K562 (cell line): ENCODE data around the gene VDAC1. TPM values are rescaled to one million over a fixed set of nuclear protein-coding genes. Genes with fewer than 3 reads are reported as not detected.

Experiments used
- ATAC-seq: fragments of 200-7000 bp; cut with Tn5 transposase; 3 replicates; pipeline ENCODE4 v1.9.1; 2020; ENCODE audit warnings: moderate library complexity
- BruUV-seq: library from RNA; stranded (reverse); fragments of 400-500 nt; replicated peaks from 2 replicates; lab custom pipeline; 2021; lab: Mats Ljungman, UMichigan
- CTCF ChIA-PET: fragments of 300-600 bp; formaldehyde crosslinking; extraction: SDS; loops from one replicate; lab custom pipeline; 2021; ENCODE audit warnings: low intra/inter-chr PET ratio; lab: Yijun Ruan, JAX
- POLR2A ChIA-PET: fragments of 300-600, 350-650 bp; sonication (Branson Sonifier 250); formaldehyde crosslinking; extraction: SDS; loops from one replicate; lab custom pipeline; 2021; ENCODE audit warnings: antibody characterized with exemption, inconsistent platforms; lab: Yijun Ruan, JAX
- DNase-seq, 4 experiments: peaks; one replicate each; pipeline versions ENCODE4 v3.0.0 to v3.0.0-alpha.2; 2011 to 2018; ENCODE audit warnings: low spot score in 3 of 4, mixed read lengths in 3 of 4; ENCODE audit errors: extremely low read depth in 1 of 4
- FAIRE-seq: peaks from 2 replicates; lab custom pipeline; 2011; peaks lifted over from hg19 to GRCh38; lab: Jason Lieb, UNC
- H2AFZ ChIP-seq: 2 replicates; pipeline ENCODE4 v1.6.0; 2011; ENCODE audit warnings: low read depth, low read length, control low read depth, inconsistent platforms
- H3K27ac ChIP-seq: fragments of 200-600 bp; 3 replicates; pipeline ENCODE4 v1.8.0; 2011; ENCODE audit warnings: low read depth, mild to moderate bottlenecking, control low read depth, inconsistent platforms, low read length, moderate library complexity, mixed read lengths; ENCODE audit errors: extremely low read depth
- H3K27me3 ChIP-seq, 2 experiments: fragments of 300-600 bp in 1 of 2; 2 replicates in 1 of 2; 3 replicates in 1 of 2; pipeline versions ENCODE4 v1.6.0 to v1.8.0; 2011; ENCODE audit warnings: inconsistent platforms in 2 of 2, low read length in 2 of 2, mild to moderate bottlenecking in 1 of 2, mixed read lengths in 1 of 2, moderate library complexity in 1 of 2; ENCODE audit not compliant: control insufficient read depth in 2 of 2, insufficient read depth in 2 of 2
- H3K36me3 ChIP-seq: fragments of 300-600 bp; 3 replicates; pipeline ENCODE4 v1.8.0; 2011; ENCODE audit warnings: mild to moderate bottlenecking, low read length, inconsistent platforms; ENCODE audit not compliant: control insufficient read depth, insufficient read depth
- H3K4me1 ChIP-seq, 2 experiments: fragments of 200-600 bp in 1 of 2; replicated peaks in 1 of 2; 2 replicates in 1 of 2; 3 replicates in 1 of 2; pipeline versions ENCODE4 v1.5.1 to v1.8.0; 2011; ENCODE audit warnings: inconsistent platforms in 2 of 2, low read length in 2 of 2, mild to moderate bottlenecking in 1 of 2, mixed read lengths in 1 of 2, moderate library complexity in 1 of 2; ENCODE audit not compliant: control insufficient read depth in 2 of 2, insufficient read depth in 2 of 2
- H3K4me2 ChIP-seq: 2 replicates; pipeline ENCODE4 v1.6.1; 2011; ENCODE audit warnings: low read length, control low read depth, inconsistent platforms, mixed read lengths; ENCODE audit not compliant: insufficient read depth
- H3K4me3 ChIP-seq: fragments of 200-600 bp; sonication (generic), shearing (Covaris generic); 2 replicates; pipeline ENCODE4 v1.5.1; 2016; ENCODE audit warnings: control low read depth, inconsistent platforms
- H3K79me2 ChIP-seq: fragments of 200-600 bp; 3 replicates; pipeline ENCODE4 v1.8.0; 2011; ENCODE audit warnings: low read length, inconsistent platforms; ENCODE audit not compliant: control insufficient read depth, insufficient read depth
- H3K9ac ChIP-seq, 2 experiments: 2 replicates each; pipeline versions ENCODE4 v1.6.0 to v1.6.1; 2011; ENCODE audit warnings: low read depth in 2 of 2, low read length in 2 of 2, control low read depth in 1 of 2, inconsistent platforms in 1 of 2, mild to moderate bottlenecking in 1 of 2, mixed read lengths in 1 of 2; ENCODE audit not compliant: insufficient read depth in 1 of 2
- H3K9me1 ChIP-seq: one replicate; pipeline ENCODE4 v1.6.0; 2011; ENCODE audit warnings: inconsistent platforms, mild to moderate bottlenecking, low read length, moderate library complexity; ENCODE audit not compliant: control insufficient read depth, insufficient read depth
- H3K9me3 ChIP-seq: replicated peaks from 2 replicates; pipeline ENCODE4 v1.5.1; 2011; ENCODE audit warnings: low read depth, low read length, inconsistent platforms; ENCODE audit not compliant: control insufficient read depth, insufficient read depth
- H4K20me1 ChIP-seq: replicated peaks from 2 replicates; pipeline ENCODE4 v1.6.1; 2011; ENCODE audit warnings: low read length, inconsistent platforms, mixed read lengths; ENCODE audit not compliant: control insufficient read depth, insufficient read depth
- ADNP ChIP-seq: fragments of 200-800 bp; sonication (Bioruptor generic); IDR thresholded peaks from 2 replicates; pipeline ENCODE4 v1.6.1; 2016; ENCODE audit warnings: missing genetic modification characterization, missing compliant biosample characterization
- ELF1 ChIP-seq: fragments of 200-800 bp; sonication (Bioruptor generic); IDR thresholded peaks from 2 replicates; pipeline ENCODE4 v1.6.1; 2016; ENCODE audit warnings: missing genetic modification characterization, missing compliant biosample characterization
- GATAD2B ChIP-seq: fragments of 450-650 bp; IDR thresholded peaks from 2 replicates; pipeline ENCODE4 v1.6.1; 2017; ENCODE audit warnings: mild to moderate bottlenecking, borderline replicate concordance
- SIN3A ChIP-seq, 2 experiments: fragments of 150-350 bp in 1 of 2; IDR thresholded peaks; 2 replicates each; pipeline ENCODE4 v1.6.1; 2011 to 2016; ENCODE audit warnings: borderline replicate concordance in 2 of 2, low read depth in 2 of 2, low read length in 2 of 2, mild to moderate bottlenecking in 2 of 2, moderate library complexity in 2 of 2; ENCODE audit not compliant: control insufficient read depth in 1 of 2
- WGBS: fragments of 100-300 bp; shearing (Covaris generic); methylation state at CpG from one replicate; pipeline ENCODE4 v1.1.6; 2016; ENCODE audit warnings: low coverage, mixed read lengths; ENCODE audit not compliant: insufficient coverage; ENCODE audit errors: missing lambda C conversion rate; 5-methylcytosine and 5-hydroxymethylcytosine counted together
- in situ Hi-C: fragments of 300-500 bp; cut with MboI; formaldehyde crosslinking; loops from 4 replicates; pipeline ENCODE4 v1.15.0; 2018; ENCODE audit warnings: inconsistent platforms, mixed read lengths
- intact Hi-C: fragments of 100-400 bp; cut with micrococcal nuclease; formaldehyde crosslinking; loops from 2 replicates; pipeline ENCODE4 v1.14.2; 2022
- polyA plus RNA-seq, 8 experiments: library from polyadenylated mRNA; depleted of rRNA in 4 of 8; stranded (reverse) in 5 of 8; unstranded in 3 of 8; fragments of >200 nt; fragmentation: Nextera tagmentation in 2 of 8; fragmentation: Illumina TruSeq in 1 of 8; extraction: Ambion mirVana in 2 of 8; extraction: Trizol in 1 of 8; gene quantifications; 2 replicates each; pipeline versions ENCODE4 v1.2.1 to v1.2.3, GENCODE V29; 2011 to 2014; ENCODE audit warnings: inconsistent platforms in 1 of 8, missing spikeins in 1 of 8
- total RNA-seq, 7 experiments: library from RNA; depleted of rRNA in 6 of 7; stranded (reverse); fragments of >200 nt in 6 of 7; fragmentation: Illumina TruSeq in 2 of 7; extraction: Trizol in 2 of 7; gene quantifications; 2 replicates each; pipeline versions ENCODE4 v1.2.1 to v1.2.3, GENCODE V29; 2011 to 2021; ENCODE audit warnings: low replicate concordance in 1 of 7
- TF ChIP-seq, protein P1 (sequence below): fragments of 250-450 bp; sonication (Bioruptor Pico); IDR thresholded peaks from 2 replicates; pipeline ENCODE4 v1.5.0; 2021; ENCODE audit warnings: mild to moderate bottlenecking, moderate library complexity
- TF ChIP-seq, protein P2 (sequence below): fragments of 250-450 bp; sonication (Bioruptor Pico); IDR thresholded peaks from 2 replicates; pipeline ENCODE4 v1.4.0; 2020; ENCODE audit warnings: mild to moderate bottlenecking, moderate library complexity

Gene VDAC1
- total and polyA plus RNA-seq, 9 of the 15 experiments (the other 6 are each of a cell fraction or from before 2014, with no cell fraction given) = 168 to 366 (median 293) TPM

DNA sequence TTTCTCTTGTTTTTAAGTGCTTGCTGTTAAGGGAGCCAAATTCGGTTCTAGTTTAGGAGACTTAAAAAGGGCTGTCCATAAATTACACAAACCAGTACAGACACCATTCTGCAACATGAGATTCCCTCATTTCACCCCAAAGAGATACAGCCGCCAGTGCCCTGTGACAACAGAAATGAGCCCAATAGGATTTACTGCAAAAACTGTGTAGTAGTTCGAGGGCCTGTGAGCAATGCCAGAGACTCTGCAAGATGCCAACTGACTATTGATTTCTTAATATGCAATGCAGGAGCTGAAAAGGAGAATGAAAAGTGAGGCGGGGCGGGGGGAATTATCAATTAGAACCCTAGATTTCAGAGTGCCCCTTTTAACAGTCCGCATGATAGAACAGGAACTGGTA, 30.6 kb downstream of the VDAC1 start:
- POLR2A ChIA-PET = interaction anchor here (0.6 kb wide), 1 partner anchor 68 kb away, joined by 4 read pairs; no protein-coding TSS in a partner anchor
- DNase-seq = no peak
- TF ChIP-seq, protein P1, sequence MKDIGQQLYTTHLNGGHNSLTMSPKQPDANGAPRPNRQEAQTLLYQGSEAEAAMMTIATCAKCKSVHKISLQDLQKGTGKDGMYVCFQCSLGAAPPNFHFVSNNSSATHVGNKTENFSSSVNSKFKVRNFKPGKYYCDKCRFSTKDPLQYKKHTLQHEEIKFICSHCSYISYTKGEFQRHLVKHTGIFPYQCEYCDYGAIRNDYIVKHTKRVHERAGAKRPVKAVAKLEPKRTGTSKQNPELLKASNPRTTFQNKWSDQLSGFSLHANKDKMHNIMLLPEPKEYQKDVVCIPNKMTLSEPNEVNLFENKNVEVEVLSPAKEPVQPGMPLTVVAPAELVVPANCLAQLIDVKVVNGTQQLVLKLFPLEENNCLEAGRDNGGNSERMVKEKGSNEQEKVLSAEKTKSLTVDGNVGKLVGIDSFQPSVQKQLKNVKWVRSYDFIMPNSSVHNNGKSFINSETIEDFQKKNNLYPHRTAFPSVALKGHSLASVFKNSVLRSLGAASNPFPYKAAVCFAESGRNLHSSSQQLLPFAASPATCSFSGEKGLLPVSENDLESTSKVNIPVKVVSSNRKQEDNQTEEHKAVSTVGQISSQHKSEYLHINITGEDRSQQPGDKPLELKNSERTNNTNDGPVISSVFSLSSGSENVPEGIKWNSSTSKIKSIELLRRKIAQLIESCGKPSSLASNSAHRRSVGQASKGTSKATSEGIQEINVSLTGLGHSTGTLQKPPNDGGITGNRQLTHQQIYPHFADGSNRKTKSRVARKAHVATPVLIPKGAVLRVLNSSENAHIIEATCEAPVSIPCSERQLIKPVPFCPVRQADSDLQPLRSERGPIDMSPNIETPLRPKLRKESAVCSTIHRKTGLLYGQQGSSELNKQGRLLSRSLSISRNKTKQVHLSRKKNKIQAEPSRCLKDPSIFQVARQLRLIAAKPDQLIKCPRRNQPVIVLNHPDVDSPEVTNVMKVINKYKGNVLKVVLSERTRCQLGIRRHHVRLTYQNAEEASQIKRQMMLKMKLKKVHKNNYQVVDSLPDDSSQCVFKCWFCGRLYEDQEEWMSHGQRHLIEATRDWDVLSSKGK (CRISPR knock-in tag) = no peak
- TF ChIP-seq ADNP (tag) (no peak), SIN3A (IDR thresholded peaks at IDR 0.05; ENCODE audit: borderline replicate concordance in 2 of 2, control insufficient read depth in 1 of 2, low read depth in 2 of 2, low read length in 2 of 2) (no peak), GATAD2B (no peak), ELF1 (tag) (no peak)
- TF ChIP-seq, protein P2, sequence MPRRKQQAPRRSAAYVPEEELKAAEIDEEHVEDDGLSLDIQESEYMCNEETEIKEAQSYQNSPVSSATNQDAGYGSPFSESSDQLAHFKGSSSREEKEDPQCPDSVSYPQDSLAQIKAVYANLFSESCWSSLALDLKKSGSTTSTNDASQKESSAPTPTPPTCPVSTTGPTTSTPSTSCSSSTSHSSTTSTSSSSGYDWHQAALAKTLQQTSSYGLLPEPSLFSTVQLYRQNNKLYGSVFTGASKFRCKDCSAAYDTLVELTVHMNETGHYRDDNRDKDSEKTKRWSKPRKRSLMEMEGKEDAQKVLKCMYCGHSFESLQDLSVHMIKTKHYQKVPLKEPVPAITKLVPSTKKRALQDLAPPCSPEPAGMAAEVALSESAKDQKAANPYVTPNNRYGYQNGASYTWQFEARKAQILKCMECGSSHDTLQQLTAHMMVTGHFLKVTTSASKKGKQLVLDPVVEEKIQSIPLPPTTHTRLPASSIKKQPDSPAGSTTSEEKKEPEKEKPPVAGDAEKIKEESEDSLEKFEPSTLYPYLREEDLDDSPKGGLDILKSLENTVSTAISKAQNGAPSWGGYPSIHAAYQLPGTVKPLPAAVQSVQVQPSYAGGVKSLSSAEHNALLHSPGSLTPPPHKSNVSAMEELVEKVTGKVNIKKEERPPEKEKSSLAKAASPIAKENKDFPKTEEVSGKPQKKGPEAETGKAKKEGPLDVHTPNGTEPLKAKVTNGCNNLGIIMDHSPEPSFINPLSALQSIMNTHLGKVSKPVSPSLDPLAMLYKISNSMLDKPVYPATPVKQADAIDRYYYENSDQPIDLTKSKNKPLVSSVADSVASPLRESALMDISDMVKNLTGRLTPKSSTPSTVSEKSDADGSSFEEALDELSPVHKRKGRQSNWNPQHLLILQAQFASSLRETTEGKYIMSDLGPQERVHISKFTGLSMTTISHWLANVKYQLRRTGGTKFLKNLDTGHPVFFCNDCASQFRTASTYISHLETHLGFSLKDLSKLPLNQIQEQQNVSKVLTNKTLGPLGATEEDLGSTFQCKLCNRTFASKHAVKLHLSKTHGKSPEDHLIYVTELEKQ (CRISPR knock-in tag) = no peak

More for the DNA sequence above, 30.6 kb downstream of the VDAC1 start:
- peaks cover 2 to 8% of the 10 kb centered on the region in 2 experiments for H3K4me1 ChIP-seq
- intact Hi-C loops = no loop called here
- no peak overlapping the region for H3K9ac ChIP-seq
- H3K4me3 ChIP-seq = no peak overlapping the region
- H3K79me2 ChIP-seq = no peaks in the 10 kb centered on the region
- no peak for FAIRE-seq
- H3K27ac ChIP-seq = no peak overlapping the region
- H3K27me3 ChIP-seq = no peaks in the 10 kb centered on the region
- H3K4me2 ChIP-seq = no peak overlapping the region
- no peak overlapping the region for H2AFZ ChIP-seq
- in situ Hi-C loops = no loop called here
- 96% methylated on average over 6 of the region's 6 CpGs for WGBS
- ATAC-seq = no peak
- H3K9me1 ChIP-seq = no peaks in the 10 kb centered on the region
- CTCF ChIA-PET = no interaction called here
- H4K20me1 ChIP-seq = no peaks in the 10 kb centered on the region; the same call in 1 of the 2 replicates
- no TSS peak for BruUV-seq
- peaks cover 69% of the 10 kb centered on the region for H3K36me3 ChIP-seq
- H3K9me3 ChIP-seq = no peaks in the 10 kb centered on the region
